A549 (cell line): Measurements from ENCODE around the gene LINC01488. TPM values are rescaled to one million over a fixed set of nuclear protein-coding genes. Genes with fewer than 3 reads are reported as not detected.

ENCODE experiments used
- ATAC-seq, 2 experiments: fragments of 200-7000 bp in 1 of 2; fragments of >200 bp in 1 of 2; cut with Nextera tagmentation in 1 of 2; cut with Tn5 transposase in 1 of 2; 3 replicates each; pipeline versions ENCODE4 v1.8.0 to v1.9.1; 2018 to 2020; ENCODE audit warnings: mild to moderate bottlenecking in 1 of 2, moderate library complexity in 1 of 2
- CTCF ChIA-PET: fragments of 300-600 bp; sonication (Branson Sonifier 250); formaldehyde crosslinking; extraction: SDS; loops from one replicate; lab custom pipeline; 2021; ENCODE audit warnings: antibody characterized with exemption, inconsistent platforms; lab: Yijun Ruan, JAX
- POLR2A ChIA-PET: fragments of 350-600 bp; formaldehyde crosslinking; extraction: SDS; loops from one replicate; lab custom pipeline; 2021; ENCODE audit warnings: antibody characterized with exemption, inconsistent platforms; lab: Yijun Ruan, JAX
- DNase-seq, 2 experiments: peaks; one replicate each; pipeline versions ENCODE4 v3.0.0 to v3.0.0-alpha.2; 2011 to 2016; ENCODE audit warnings: low read depth in 1 of 2, low spot score in 1 of 2
- FAIRE-seq: peaks from 2 replicates; lab custom pipeline; 2011; peaks lifted over from hg19 to GRCh38; lab: Jason Lieb, UNC
- H3K27ac ChIP-seq, 2 experiments: fragments of >200 bp; sonication (Bioruptor Twin); formaldehyde crosslinking; 3 replicates each; pipeline ENCODE4 v1.5.1; 2016 to 2017
- H3K4me1 ChIP-seq: fragments of >200 bp; sonication (Bioruptor Twin); formaldehyde crosslinking; 3 replicates; pipeline ENCODE4 v1.6.1; 2016
- H3K4me2 ChIP-seq: fragments of >200 bp; sonication (Bioruptor Twin); formaldehyde crosslinking; 3 replicates; pipeline ENCODE4 v1.6.1; 2016
- H3K4me3 ChIP-seq: fragments of >200 bp; sonication (Bioruptor Twin); formaldehyde crosslinking; 3 replicates; pipeline ENCODE4 v1.5.1; 2016
- H3K9me3 ChIP-seq: fragments of >200 bp; sonication (Bioruptor Twin); formaldehyde crosslinking; 3 replicates; pipeline ENCODE4 v1.6.1; 2016
- BHLHE40 ChIP-seq: IDR thresholded peaks from 2 replicates; pipeline ENCODE4 v1.6.1; 2012; ENCODE audit warnings: low read depth, low read length, inconsistent platforms
- EHF ChIP-seq: fragments of 250-450 bp; sonication (Bioruptor Pico); IDR thresholded peaks from 2 replicates; pipeline ENCODE4 v1.5.0; 2020; ENCODE audit warnings: mild to moderate bottlenecking
- ELK1 ChIP-seq: fragments of 150-350 bp; IDR thresholded peaks from 2 replicates; pipeline ENCODE4 v1.6.1; 2014; ENCODE audit warnings: low read depth, mild to moderate bottlenecking, low read length
- EP300 ChIP-seq, 2 experiments: fragments of >200 bp; sonication (Bioruptor Twin); formaldehyde crosslinking; IDR thresholded peaks; 2 replicates in 1 of 2; 3 replicates in 1 of 2; pipeline ENCODE4 v1.6.1; 2016 to 2017
- FOSL2 ChIP-seq, 2 experiments: fragments of 450-650 bp in 1 of 2; fragments of >200 bp in 1 of 2; sonication (Bioruptor Twin) in 1 of 2; formaldehyde crosslinking; IDR thresholded peaks; 2 replicates each; pipeline versions ENCODE4 v1.5.0 to v1.6.1; 2016 to 2020; ENCODE audit warnings: mild to moderate bottlenecking in 1 of 2, moderate library complexity in 1 of 2
- FOXS1 ChIP-seq: fragments of 250-450 bp; sonication (Bioruptor Pico); IDR thresholded peaks from 2 replicates; pipeline ENCODE4 v1.5.0; 2020; ENCODE audit warnings: mild to moderate bottlenecking, moderate library complexity
- HDAC2 ChIP-seq: fragments of 200-600 bp; sonication (generic); IDR thresholded peaks from 2 replicates; pipeline ENCODE4 v1.6.1; 2016
- HOXA7 ChIP-seq: fragments of 250-450 bp; sonication (Bioruptor Pico); IDR thresholded peaks from 2 replicates; pipeline ENCODE4 v1.5.0; 2020; ENCODE audit warnings: mild to moderate bottlenecking, moderate library complexity
- HOXB5 ChIP-seq: fragments of 250-450 bp; sonication (Bioruptor Pico); IDR thresholded peaks from 2 replicates; pipeline ENCODE4 v1.5.0; 2020; ENCODE audit warnings: mild to moderate bottlenecking, moderate library complexity
- JUN ChIP-seq, 2 experiments: fragments of >200 bp; sonication (Bioruptor Twin); formaldehyde crosslinking; IDR thresholded peaks; 2 replicates in 1 of 2; 3 replicates in 1 of 2; pipeline ENCODE4 v1.6.1; 2016 to 2017
- KDM1A ChIP-seq: fragments of 200-600 bp; sonication (generic); IDR thresholded peaks from 2 replicates; pipeline ENCODE4 v1.6.1; 2016; ENCODE audit warnings: low read depth, mild to moderate bottlenecking
- KDM5A ChIP-seq: fragments of 200-600 bp; sonication (generic); IDR thresholded peaks from 2 replicates; pipeline ENCODE4 v1.6.1; 2016; ENCODE audit warnings: antibody characterized with exemption, mild to moderate bottlenecking
- MAFK ChIP-seq: fragments of 450-650 bp; IDR thresholded peaks from 2 replicates; pipeline ENCODE4 v1.6.1; 2014; ENCODE audit not compliant: partially characterized antibody
- MYC ChIP-seq: IDR thresholded peaks from 2 replicates; pipeline ENCODE4 v1.6.1; 2012; ENCODE audit warnings: mild to moderate bottlenecking, inconsistent platforms, low read length, improper control_type of control experiment, borderline replicate concordance
- PHF8 ChIP-seq: fragments of 200-600 bp; sonication (generic); IDR thresholded peaks from 2 replicates; pipeline ENCODE4 v1.6.1; 2016; ENCODE audit warnings: low read depth, mild to moderate bottlenecking, antibody characterized with exemption, moderate library complexity, borderline replicate concordance
- POLR2A ChIP-seq: IDR thresholded peaks from 2 replicates; pipeline ENCODE4 v1.6.1; 2012; ENCODE audit warnings: mild to moderate bottlenecking, low read length
- POLR2AphosphoS2 ChIP-seq: conservative IDR thresholded peaks from 2 replicates; pipeline ENCODE4 v1.6.1; 2012; ENCODE audit warnings: low read length, improper control_type of control experiment, inconsistent platforms
- RAD21 ChIP-seq, 2 experiments: fragments of >200 bp in 1 of 2; sonication (Bioruptor Twin) in 1 of 2; formaldehyde crosslinking in 1 of 2; IDR thresholded peaks in 1 of 2; conservative IDR thresholded peaks in 1 of 2; 2 replicates in 1 of 2; 3 replicates in 1 of 2; pipeline ENCODE4 v1.6.1; 2012 to 2018; ENCODE audit warnings: inconsistent platforms in 1 of 2
- RARB ChIP-seq: fragments of 250-450 bp; sonication (Bioruptor Pico); IDR thresholded peaks from 2 replicates; pipeline ENCODE4 v1.8.0; 2021; ENCODE audit warnings: mild to moderate bottlenecking, moderate library complexity
- RFX5 ChIP-seq: fragments of 450-650 bp; IDR thresholded peaks from 2 replicates; pipeline ENCODE4 v1.7.1; 2014; ENCODE audit warnings: antibody characterized with exemption, mild to moderate bottlenecking, moderate library complexity
- RNF2 ChIP-seq: fragments of 200-600 bp; sonication (generic); IDR thresholded peaks from 2 replicates; pipeline ENCODE4 v1.6.1; 2016; ENCODE audit warnings: low read depth, mild to moderate bottlenecking, antibody characterized with exemption, moderate library complexity, borderline replicate concordance
- TFCP2L1 ChIP-seq: fragments of 250-450 bp; sonication (Bioruptor Pico); IDR thresholded peaks from 2 replicates; pipeline ENCODE4 v1.5.0; 2021; ENCODE audit warnings: mild to moderate bottlenecking
- ZC3H11A ChIP-seq: fragments of 450-650 bp; IDR thresholded peaks from 2 replicates; pipeline ENCODE4 v1.6.1; 2014; ENCODE audit warnings: antibody characterized with exemption, mild to moderate bottlenecking
- ZNF302 ChIP-seq: fragments of 250-450 bp; sonication (Bioruptor Pico); IDR thresholded peaks from 2 replicates; pipeline ENCODE4 v1.9.0; 2021; ENCODE audit warnings: inconsistent platforms, mild to moderate bottlenecking, moderate library complexity
- WGBS: methylation state at CpG from one replicate; pipeline ENCODE4 v1.1.6; 2017; ENCODE audit errors: missing lambda C conversion rate; 5-methylcytosine and 5-hydroxymethylcytosine counted together
- polyA plus RNA-seq, 4 experiments: library from polyadenylated mRNA; depleted of rRNA in 3 of 4; stranded (reverse); fragments of >200 nt; fragmentation: RNase III in 1 of 4; extraction: RNeasy Plus Mini Kit Qiagen cat#74134 plus additional on column Dnase treatment in 1 of 4; gene quantifications; 2 replicates in 3 of 4; 3 replicates in 1 of 4; pipeline ENCODE4 v1.2.3, GENCODE V29; 2011 to 2017
- TF ChIP-seq, protein P1 (sequence below): fragments of >200 bp; sonication (Bioruptor Twin); formaldehyde crosslinking; IDR thresholded peaks from 2 replicates; pipeline ENCODE4 v1.6.1; 2016
- TF ChIP-seq, protein P2 (sequence below): fragments of >200 bp; sonication (Bioruptor Twin); formaldehyde crosslinking; IDR thresholded peaks from 3 replicates; pipeline ENCODE4 v1.5.1; 2016
- TF ChIP-seq, protein P3 (sequence below): fragments of >200 bp; sonication (Bioruptor Twin); formaldehyde crosslinking; IDR thresholded peaks from 3 replicates; pipeline ENCODE4 v1.6.1; 2016

The LINC01488 gene
- polyA plus RNA-seq, 2 of the 4 experiments (the other 2 are of a cell fraction): 0.05 TPM; not detected in 1

DNA sequence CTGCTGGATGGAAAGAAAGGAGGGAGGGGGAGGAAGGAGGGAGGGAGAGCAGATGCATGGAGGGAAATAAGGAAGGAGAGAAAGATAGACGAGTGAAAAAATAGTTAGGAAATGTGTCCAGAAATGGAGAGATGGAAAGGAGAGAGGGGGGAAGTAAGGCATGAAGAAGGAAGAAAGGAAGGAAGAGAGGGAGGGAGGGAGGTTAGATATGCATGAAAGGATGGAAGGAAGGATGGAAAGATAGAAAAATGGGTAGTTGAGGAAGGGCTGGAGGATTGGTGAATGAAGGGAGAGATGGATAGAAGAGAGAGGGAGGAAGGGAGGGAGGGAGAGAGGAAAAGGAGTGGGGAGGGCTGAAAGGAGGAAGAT is 19.6 kb downstream of the LINC01488 start:
- FAIRE-seq (no peak), DNase-seq (no peak), ATAC-seq (no peak)
- H3K4me3 ChIP-seq: no peak overlapping the region
- CTCF ChIA-PET: no interaction called here
- POLR2A ChIA-PET: no interaction called here
- 84% methylated on average over 1 of the region's 1 CpG for WGBS
- H3K4me1 ChIP-seq: peaks cover 32% of the 10 kb centered on the region
- H3K27ac ChIP-seq: peak overlapping the region in 1 of 2 experiments; percentile 61; a peak in 4 of 6 replicates
- H3K4me2 ChIP-seq: no peak overlapping the region
- TF ChIP-seq, protein P1, sequence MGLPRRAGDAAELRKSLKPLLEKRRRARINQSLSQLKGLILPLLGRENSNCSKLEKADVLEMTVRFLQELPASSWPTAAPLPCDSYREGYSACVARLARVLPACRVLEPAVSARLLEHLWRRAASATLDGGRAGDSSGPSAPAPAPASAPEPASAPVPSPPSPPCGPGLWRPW: no peak
- no peak for TF ChIP-seq ELK1
- no peak for TF ChIP-seq ZNF302
- TF ChIP-seq RARB: no peak
- no peak for TF ChIP-seq HDAC2
- no peak for TF ChIP-seq EHF (CRISPR knock-in tag)
- TF ChIP-seq KDM1A: no peak
- no peak for TF ChIP-seq RNF2
- TF ChIP-seq ZC3H11A: no peak
- no peak for TF ChIP-seq FOXS1
- no peak for TF ChIP-seq MYC
- TF ChIP-seq KDM5A: no peak
- TF ChIP-seq HOXB5 (CRISPR knock-in tag): no peak
- no peak for TF ChIP-seq POLR2A
- no peaks in the 10 kb centered on the region for H3K9me3 ChIP-seq

GRCh38 chr11:69501891-69502860 is 20.7 kb downstream of the LINC01488 start:
- Histone ChIP-seq H3K4me3 (no peak overlapping the region), H3K4me2 (no peak overlapping the region), H3K27ac (peak overlapping the region in 1 of 2 experiments; percentile 61; a peak in 4 of 6 replicates), H3K9me3 (peaks cover 4% of the 10 kb centered on the region; the same call in 1 of the 3 replicates), H3K4me1 (peaks cover 21% of the 10 kb centered on the region)
- WGBS: 92% methylated on average over 18 of the region's 26 CpGs
- DNase-seq (no peak), FAIRE-seq (no peak)
- POLR2A ChIA-PET: no interaction called here
- CTCF ChIA-PET: interaction anchor here (1.0 kb wide), 1 partner anchor 210 kb away, joined by 3 read pairs; no protein-coding TSS in a partner anchor
- TF ChIP-seq POLR2AphosphoS2 (no peak), MAFK (peak; percentile 73)
- TF ChIP-seq, all 56 proteins: peak for 1
- no peak for ATAC-seq

GRCh38 chr11:69504127-69504526 is 22.7 kb downstream of the LINC01488 start:
- 79% methylated on average over 9 of the region's 9 CpGs for WGBS
- H3K9me3 ChIP-seq: peaks cover 4% of the 10 kb centered on the region; the same call in 1 of the 3 replicates
- no peak overlapping the region; a peak in 1 of 6 replicates for H3K27ac ChIP-seq
- ATAC-seq (no peak), DNase-seq (no peak), FAIRE-seq (no peak)
- H3K4me1 ChIP-seq: peaks cover 13% of the 10 kb centered on the region
- H3K4me2 ChIP-seq: no peak overlapping the region
- no peak overlapping the region for H3K4me3 ChIP-seq
- POLR2A ChIA-PET: no interaction called here
- CTCF ChIA-PET: no interaction called here
- TF ChIP-seq BHLHE40: no peak
- TF ChIP-seq, protein P2, sequence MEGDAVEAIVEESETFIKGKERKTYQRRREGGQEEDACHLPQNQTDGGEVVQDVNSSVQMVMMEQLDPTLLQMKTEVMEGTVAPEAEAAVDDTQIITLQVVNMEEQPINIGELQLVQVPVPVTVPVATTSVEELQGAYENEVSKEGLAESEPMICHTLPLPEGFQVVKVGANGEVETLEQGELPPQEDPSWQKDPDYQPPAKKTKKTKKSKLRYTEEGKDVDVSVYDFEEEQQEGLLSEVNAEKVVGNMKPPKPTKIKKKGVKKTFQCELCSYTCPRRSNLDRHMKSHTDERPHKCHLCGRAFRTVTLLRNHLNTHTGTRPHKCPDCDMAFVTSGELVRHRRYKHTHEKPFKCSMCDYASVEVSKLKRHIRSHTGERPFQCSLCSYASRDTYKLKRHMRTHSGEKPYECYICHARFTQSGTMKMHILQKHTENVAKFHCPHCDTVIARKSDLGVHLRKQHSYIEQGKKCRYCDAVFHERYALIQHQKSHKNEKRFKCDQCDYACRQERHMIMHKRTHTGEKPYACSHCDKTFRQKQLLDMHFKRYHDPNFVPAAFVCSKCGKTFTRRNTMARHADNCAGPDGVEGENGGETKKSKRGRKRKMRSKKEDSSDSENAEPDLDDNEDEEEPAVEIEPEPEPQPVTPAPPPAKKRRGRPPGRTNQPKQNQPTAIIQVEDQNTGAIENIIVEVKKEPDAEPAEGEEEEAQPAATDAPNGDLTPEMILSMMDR: no peak
- no peak for TF ChIP-seq ZNF302
- TF ChIP-seq ZC3H11A: no peak
- TF ChIP-seq PHF8: no peak
- TF ChIP-seq TFCP2L1 (CRISPR knock-in tag): no peak
- no peak for TF ChIP-seq EP300 (IDR thresholded peaks at IDR 0.05)
- TF ChIP-seq HOXA7 (CRISPR knock-in tag): no peak
- no peak for TF ChIP-seq FOXS1
- no peak for TF ChIP-seq RAD21 (conservative IDR thresholded peaks at IDR 0.05 in 1 of 2, IDR thresholded peaks at IDR 0.05 in 1 of 2)
- no peak for TF ChIP-seq KDM5A
- TF ChIP-seq, protein P3, sequence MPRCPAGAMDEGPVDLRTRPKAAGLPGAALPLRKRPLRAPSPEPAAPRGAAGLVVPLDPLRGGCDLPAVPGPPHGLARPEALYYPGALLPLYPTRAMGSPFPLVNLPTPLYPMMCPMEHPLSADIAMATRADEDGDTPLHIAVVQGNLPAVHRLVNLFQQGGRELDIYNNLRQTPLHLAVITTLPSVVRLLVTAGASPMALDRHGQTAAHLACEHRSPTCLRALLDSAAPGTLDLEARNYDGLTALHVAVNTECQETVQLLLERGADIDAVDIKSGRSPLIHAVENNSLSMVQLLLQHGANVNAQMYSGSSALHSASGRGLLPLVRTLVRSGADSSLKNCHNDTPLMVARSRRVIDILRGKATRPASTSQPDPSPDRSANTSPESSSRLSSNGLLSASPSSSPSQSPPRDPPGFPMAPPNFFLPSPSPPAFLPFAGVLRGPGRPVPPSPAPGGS: no peak
- no peak for TF ChIP-seq FOSL2 (IDR thresholded peaks at IDR 0.05)
- no peak for TF ChIP-seq FOSL2 (CRISPR knock-in tag; IDR thresholded peaks at IDR 0.05)
- no peak for TF ChIP-seq ELK1
- no peak for TF ChIP-seq JUN (IDR thresholded peaks at IDR 0.05)
- TF ChIP-seq RFX5: no peak
